Skin epidermis (tissue), 12 donors: ENCODE measurements around the gene MCTP2.
"Not testable (repeated sequence)": the region's sequence is repeated elsewhere in the genome, so short reads cannot be mapped to it uniquely, and the experiment has no call there.

Experiments
- H3K27ac ChIP-seq, 21 experiments: fragments of 200-600 bp; sonication (generic) in 11 of 21; one replicate each; pipeline ENCODE4 v1.5.0; 2020; ENCODE audit warnings: mild to moderate bottlenecking in 3 of 21, inconsistent platforms in 2 of 21, moderate library complexity in 2 of 21
- H3K4me3 ChIP-seq, 7 experiments: fragments of 200-600 bp; sonication (generic) in 2 of 7; one replicate each; pipeline ENCODE4 v1.5.0; 2020; ENCODE audit warnings: inconsistent platforms in 2 of 7, mild to moderate bottlenecking in 2 of 7, moderate library complexity in 1 of 7

The MCTP2 gene

DNA sequence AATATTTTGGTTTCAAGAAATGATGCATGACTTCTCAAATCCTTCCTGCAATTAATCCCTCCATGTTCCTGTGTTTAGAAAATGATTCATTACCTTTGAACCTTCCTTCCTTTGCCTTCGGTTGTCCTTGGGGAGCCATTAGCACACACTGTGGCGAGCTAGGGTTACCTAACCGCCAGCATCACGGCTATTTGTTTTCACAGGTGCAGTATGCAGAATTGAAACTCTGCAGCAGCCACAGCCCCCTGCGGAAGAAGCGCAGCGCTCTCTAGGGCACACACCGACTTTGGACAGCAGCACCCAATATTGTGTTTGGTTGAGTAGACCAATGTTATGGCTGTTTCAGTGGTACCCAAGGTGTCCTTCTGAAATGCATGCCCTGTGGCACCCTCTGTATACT lies 247.4 kb downstream of the MCTP2 start:
- Histone ChIP-seq H3K4me3 (no peak overlapping the region), H3K27ac (no peak overlapping the region)

DNA sequence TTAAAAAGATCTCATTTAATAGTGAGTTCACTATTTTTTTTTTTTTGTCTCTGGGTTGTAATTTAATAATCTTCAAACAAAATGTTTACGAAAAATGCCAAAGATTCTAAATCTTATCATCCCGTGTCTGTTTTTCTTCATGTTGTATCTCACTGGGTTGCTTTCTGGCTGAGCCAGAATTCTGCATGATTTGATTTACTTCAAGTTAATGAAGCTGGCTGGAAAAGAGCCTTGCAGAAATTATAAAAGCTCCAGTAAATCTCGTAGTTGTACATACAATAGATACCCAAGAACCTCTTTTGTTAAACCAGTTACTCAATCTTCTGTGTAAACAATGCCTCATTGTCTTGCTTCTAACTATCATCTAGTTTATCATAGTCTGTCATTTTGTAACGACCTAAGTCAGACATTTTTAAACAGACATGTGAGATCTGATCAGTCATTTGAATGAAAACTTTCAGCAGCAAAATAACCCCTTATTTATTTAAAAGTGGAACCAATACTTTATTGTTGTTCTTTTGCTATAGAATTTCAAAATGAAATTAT lies 249.0 kb downstream of the MCTP2 start:
- H3K27ac ChIP-seq: no peak overlapping the region
- H3K4me3 ChIP-seq: no peak overlapping the region

DNA sequence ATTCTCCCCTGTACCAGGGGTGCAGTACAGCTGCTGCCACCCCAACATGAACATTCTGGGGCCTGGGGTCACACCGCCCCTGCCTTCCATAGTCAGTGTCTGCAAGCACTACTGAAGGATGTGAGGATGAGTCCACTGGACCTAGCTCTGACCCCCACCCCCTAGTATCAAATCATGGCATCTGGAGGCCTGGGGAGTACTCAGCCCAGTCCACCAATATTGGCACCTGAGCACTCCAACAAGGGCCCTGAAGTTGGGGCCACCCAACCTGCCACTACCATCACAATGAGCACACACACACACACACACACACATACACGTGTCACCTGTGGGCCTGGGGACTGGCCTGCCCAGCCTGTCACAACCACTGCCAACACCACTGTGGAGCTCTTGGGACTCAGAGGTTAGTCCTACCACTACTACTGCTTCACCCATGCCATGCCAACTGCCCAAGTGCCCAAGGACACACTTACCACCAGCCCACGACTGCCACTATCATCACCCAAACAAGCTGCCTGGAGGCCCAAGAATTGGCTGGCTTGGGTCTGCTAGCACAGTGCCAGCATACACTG lies 253.9 kb downstream of the MCTP2 start:
- no peak overlapping the region for H3K27ac ChIP-seq
- no peak overlapping the region for H3K4me3 ChIP-seq

DNA sequence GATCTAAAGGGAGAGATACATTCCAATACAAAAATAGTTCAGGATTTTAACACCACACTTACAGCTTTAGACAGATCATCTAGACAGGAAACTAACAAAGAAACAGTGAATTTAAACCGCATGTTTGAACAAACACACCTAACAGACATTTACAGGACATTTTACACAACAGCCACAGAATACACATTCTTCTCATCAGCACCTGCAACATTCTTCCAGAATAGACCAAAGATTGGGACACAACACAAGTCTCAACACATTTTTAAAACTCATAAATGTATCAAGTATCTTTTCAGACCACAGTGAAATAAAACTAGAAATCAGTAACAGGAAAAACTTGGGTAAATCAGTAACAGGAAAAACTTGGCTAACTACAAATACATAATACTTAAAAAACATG lies 256.3 kb downstream of the MCTP2 start:
- H3K27ac ChIP-seq: no peak overlapping the region
- no peak overlapping the region for H3K4me3 ChIP-seq

DNA sequence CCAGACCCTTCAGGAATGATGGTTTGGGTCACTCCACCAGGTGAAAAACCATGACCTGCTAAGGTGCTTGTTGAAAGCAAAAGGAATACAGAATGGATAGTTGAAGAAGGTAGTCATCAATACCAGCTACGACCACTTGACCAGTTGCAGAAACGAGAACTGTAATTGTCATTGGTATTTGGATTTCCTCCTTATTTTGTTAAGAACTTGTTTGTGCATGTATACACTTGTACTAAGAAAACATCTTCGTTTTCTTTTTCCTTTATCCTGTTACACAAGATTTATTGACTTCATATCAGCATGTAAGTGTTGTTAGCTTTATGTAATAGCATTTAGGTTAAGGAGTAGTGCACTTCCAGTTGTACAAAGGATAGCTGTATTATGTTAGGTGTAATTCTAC lies 261.8 kb downstream of the MCTP2 start:
- no peak overlapping the region for H3K27ac ChIP-seq
- no peak overlapping the region for H3K4me3 ChIP-seq

DNA sequence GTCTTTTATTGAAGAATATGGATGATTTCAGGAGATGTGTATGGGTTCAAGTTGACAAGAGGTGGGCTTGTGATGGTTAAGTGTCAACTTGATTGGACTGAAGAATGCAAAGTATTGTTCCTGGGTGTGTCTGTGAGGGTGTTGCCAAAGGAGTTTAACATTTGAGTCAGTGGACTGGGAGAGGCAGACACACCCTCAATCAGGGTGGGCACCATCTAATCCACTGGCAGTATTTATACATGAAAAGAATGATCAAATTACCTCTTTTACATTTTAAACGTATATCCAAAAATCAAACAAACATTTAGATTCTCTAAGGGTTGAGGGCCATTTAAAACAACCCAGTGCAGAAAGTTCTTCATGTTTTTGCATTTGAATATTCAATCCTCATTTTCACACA lies 262.2 kb downstream of the MCTP2 start:
- not testable (repeated sequence) for H3K4me3 ChIP-seq, H3K27ac ChIP-seq

DNA sequence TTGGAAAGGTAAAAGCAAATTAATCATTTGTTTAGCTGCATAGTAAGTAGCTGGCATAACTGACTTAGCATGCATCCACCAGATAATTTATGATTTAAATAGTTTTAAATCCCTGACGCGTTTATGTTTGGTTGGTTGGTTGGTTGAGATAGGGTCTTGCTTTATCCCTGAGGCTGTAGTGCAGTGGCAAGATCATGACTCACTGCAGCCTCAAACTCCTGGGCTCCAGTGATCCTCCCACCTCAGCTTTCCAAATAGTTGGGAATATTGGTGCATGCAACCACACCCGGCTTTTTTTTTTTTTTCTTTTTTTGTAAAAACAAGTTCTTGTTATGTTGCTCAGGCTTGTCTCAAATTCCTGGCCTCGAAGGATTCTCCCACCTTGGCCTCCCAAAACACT lies 263.4 kb downstream of the MCTP2 start:
- no peak overlapping the region for H3K27ac ChIP-seq
- no peak overlapping the region for H3K4me3 ChIP-seq

DNA sequence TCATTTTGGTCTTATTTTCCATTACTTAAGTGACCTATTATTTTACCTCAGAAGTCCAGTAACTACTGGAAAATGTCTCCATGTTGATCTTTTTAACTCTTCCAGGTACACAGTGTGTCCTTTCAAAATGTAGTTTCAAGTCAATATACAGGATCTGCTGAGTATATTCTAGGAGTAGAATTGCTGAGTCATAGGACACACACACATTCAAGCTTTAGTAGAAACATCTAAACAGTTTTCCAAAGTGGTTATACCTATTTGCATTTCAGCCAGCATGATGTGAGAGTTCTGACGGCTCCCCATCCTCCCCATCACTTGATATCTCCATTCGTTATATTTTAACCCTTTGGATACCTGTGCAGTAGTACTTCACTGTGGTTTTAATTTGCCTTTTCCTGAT lies 271.9 kb downstream of the MCTP2 start:
- Histone ChIP-seq H3K27ac (no peak overlapping the region), H3K4me3 (no peak overlapping the region)

DNA sequence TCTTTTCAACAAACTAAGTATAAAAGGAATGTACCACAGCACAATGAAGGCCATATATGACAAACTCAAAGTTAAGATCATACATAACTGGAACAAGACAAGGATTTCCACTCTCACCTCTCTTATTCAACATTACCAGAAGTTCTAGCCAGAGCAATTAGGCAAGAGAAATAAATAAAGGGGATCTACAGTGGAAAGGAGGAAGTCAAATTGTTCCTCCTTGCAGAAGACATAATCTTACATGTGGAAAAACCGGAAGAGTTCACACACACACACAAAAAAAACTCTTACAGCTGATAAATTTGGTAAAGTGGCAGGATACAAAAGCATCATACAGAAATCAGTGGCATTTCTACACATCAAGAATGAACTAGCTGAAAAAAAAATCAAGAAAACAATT lies 277.9 kb downstream of the MCTP2 start:
- Histone ChIP-seq H3K4me3 (no peak overlapping the region), H3K27ac (no peak overlapping the region)

DNA sequence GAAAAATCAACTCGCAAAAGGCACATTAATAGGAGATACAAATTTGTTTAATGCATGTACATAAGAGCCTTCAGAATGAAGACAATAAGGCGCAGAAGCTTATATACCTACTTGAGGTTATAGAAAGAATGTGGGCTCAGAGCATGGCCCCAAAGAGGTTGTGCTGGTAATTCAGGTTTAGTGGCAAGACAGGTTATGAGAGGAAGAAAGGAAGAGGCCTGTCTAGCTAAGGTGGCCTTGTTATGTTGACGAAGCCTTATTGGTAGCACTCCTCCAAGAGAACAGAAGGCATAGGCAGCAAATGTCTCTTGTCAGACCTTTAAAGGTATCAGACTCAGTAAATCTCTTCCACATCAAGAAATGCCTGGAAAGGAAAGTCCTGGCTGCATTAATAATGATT lies 290.8 kb downstream of the MCTP2 start:
- Histone ChIP-seq H3K27ac (no peak overlapping the region), H3K4me3 (no peak overlapping the region)

DNA sequence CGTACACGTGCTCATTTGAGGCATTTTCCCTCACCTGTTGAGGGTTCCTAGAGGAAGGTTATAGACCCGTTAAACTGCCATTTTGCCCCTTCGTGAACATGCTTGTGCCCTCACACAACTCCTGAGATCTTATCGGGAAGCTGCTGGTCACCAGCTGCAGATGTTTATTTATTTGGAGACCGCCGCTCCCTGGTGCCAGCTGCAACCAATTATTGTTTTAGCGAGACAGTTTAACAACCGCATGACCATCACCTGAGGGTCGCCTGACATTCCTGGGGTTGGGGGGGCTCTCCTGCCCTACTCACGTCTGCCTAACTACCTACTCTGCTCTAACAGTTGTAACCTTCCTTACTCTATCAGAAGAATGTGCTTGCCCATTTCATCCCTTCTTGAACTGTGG lies 292.5 kb downstream of the MCTP2 start:
- H3K27ac ChIP-seq: no peak overlapping the region
- no peak overlapping the region for H3K4me3 ChIP-seq

DNA sequence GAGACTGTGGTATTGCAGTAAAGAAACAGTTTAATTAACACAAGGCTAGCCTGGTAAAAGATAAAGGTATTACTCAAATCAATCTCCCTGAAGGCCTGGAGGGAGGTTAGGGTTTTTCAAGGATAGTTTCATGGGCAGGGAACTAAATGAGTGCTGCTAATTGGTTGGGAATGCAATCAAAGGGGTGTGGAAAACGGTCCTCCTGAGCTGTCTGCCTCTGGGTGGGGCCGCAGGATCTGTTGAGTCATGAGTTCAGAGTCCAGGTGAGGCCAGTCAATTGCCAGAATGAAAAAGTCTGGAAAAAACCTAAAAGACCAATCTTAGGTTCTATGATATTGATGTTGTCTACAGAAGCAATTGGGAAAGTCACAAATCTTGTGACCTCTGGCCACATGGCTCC lies 293.2 kb downstream of the MCTP2 start:
- no peak overlapping the region for H3K27ac ChIP-seq
- no peak overlapping the region for H3K4me3 ChIP-seq

DNA sequence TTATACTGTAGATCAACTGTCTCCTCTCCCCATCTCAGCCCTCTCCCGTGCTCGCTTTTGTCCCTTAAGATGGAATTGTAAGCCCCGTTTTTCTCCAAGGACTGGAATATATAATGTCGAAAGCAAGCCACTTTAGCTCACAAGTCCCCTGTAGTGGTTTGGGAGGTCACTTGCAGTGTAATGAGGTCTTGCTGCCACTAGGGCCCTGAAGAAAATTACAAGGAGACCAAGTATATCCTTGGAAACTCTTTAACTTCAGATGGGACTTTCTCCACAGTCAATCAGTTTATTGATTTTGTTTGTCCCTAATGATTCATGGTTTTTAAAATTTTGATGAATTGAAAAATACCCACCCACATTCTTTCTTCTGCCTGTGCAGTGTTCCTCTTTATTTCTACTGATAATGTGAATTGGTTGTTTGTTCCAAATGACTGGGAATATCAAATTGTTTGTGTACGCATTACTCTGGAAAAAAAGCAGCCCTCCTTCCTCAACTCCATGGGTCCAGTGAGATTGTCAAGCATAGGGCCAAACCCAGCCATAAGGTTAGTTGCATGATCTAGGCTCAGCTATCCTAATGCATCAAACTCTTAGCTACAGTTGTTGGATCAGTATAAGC lies 294.8 kb downstream of the MCTP2 start:
- Histone ChIP-seq H3K27ac (no peak overlapping the region), H3K4me3 (no peak overlapping the region)

DNA sequence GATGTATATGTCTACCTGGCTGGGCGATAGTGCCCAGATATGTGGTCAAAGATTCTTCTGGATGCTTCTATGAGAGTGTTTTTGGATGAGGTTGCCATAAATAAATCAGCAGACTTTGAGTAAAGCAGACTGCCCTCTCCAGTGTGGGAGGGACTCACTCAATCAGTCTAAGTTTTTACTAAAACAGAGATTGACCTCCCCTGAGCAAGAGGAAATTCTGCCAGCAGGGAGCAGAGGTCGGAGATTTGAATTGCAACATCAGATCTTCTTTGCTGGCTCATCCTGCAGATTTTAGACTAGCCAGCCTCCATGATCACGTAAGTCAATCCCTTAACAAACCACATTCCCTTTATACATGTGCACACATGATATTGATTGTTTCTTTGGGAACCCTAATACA lies 300.9 kb downstream of the MCTP2 start:
- H3K4me3 ChIP-seq: no peak overlapping the region
- H3K27ac ChIP-seq: no peak overlapping the region
